AG09309 (cell line): ENCODE results near the gene HOXA11.
A peak's percentile ranks its signal among the peaks of the same experiment; 100 is the strongest.

Experiments
- DNase-seq: peaks from one replicate; pipeline ENCODE4 v3.0.0-alpha.2; 2010; ENCODE audit warnings: low read depth
- H3K4me3 ChIP-seq: 2 replicates; pipeline ENCODE4 v1.5.1; 2011; ENCODE audit warnings: mild to moderate bottlenecking, low read depth, low read length, moderate library complexity; ENCODE audit not compliant: control insufficient read depth
- TF ChIP-seq, protein P1 (sequence below): IDR thresholded peaks from 2 replicates; pipeline ENCODE4 v1.5.1; 2011; ENCODE audit warnings: mild to moderate bottlenecking, low read depth, low read length, inconsistent platforms; ENCODE audit not compliant: insufficient read depth, control insufficient read depth; ENCODE audit errors: missing control alignments

Gene HOXA11

DNA sequence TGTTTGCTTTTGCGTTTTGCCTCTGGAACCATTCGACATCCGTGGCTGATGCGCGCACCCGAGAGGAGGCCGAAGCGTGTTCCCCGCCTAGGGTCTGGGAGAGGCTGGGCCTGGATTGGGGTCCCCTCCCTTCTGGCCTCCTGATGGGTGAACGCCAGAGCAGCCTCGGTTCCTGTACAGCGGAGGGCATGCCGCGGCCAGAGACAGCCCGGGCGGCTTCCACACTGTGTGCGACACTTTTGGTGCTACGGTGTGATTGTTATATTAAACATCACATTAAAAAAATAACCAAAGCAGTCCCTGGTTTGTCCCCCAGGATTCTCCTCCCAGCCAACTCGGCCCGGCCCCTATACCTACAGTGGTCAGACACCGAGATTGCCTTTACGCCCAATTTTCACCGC, 24.9 kb downstream of the HOXA11 start:
- H3K4me3 ChIP-seq = peak overlapping the region; percentile 87
- TF ChIP-seq, protein P1, sequence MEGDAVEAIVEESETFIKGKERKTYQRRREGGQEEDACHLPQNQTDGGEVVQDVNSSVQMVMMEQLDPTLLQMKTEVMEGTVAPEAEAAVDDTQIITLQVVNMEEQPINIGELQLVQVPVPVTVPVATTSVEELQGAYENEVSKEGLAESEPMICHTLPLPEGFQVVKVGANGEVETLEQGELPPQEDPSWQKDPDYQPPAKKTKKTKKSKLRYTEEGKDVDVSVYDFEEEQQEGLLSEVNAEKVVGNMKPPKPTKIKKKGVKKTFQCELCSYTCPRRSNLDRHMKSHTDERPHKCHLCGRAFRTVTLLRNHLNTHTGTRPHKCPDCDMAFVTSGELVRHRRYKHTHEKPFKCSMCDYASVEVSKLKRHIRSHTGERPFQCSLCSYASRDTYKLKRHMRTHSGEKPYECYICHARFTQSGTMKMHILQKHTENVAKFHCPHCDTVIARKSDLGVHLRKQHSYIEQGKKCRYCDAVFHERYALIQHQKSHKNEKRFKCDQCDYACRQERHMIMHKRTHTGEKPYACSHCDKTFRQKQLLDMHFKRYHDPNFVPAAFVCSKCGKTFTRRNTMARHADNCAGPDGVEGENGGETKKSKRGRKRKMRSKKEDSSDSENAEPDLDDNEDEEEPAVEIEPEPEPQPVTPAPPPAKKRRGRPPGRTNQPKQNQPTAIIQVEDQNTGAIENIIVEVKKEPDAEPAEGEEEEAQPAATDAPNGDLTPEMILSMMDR = no peak
- no peak for DNase-seq

GRCh38 chr7:27159266-27160144, 25.5 kb downstream of the HOXA11 start:
- no peak for DNase-seq
- no peak overlapping the region for H3K4me3 ChIP-seq
- TF ChIP-seq, protein P1 = no peak

GRCh38 chr7:27158436-27159265, 26.4 kb downstream of the HOXA11 start:
- no peak for DNase-seq
- H3K4me3 ChIP-seq = no peak overlapping the region
- TF ChIP-seq, protein P1 = no peak

- no peak for DNase-seq
- TF ChIP-seq, protein P1 = no peak
Observed at GRCh38 chr7:27157702-27158431, 27.2 kb downstream of the HOXA11 start.

GRCh38 chr7:27156916-27157701, 27.9 kb downstream of the HOXA11 start:
- peak overlapping the region; percentile 73 for H3K4me3 ChIP-seq
- TF ChIP-seq, protein P1 = no peak
- no peak for DNase-seq

More at GRCh38 chr7:27157702-27158431, 27.2 kb downstream of the HOXA11 start:
- H3K4me3 ChIP-seq = no peak overlapping the region

- peak within 1 kb of the TSS; percentile 73 for H3K4me3 ChIP-seq
- TF ChIP-seq, protein P1 = no peak
- no peak for DNase-seq
Observed at GRCh38 chr7:27156508-27156898, 28.5 kb downstream of the HOXA11 start, which contains the start of gene HOXA7. HOXA7 (minus strand) TSS chr7:27156675; CDS start chr7:27156545, 130 bp downstream.
